ENCODE data around the gene NWD2.

NWD2 gene

GRCh38 chr4:37367901-37368300 is 123.4 kb downstream of the NWD2 start:
- no peaks in the 10 kb centered on the region for H3K36me3 ChIP-seq (ENCODE audit: control insufficient read depth, insufficient read depth, low read length)
- no peaks in the 10 kb centered on the region for H3K9me3 ChIP-seq (ENCODE audit: control insufficient read depth, insufficient read depth, low read length)
- H3K27ac ChIP-seq (ENCODE audit: low read depth, low read length): no peak overlapping the region
- H3K27me3 ChIP-seq (ENCODE audit: control insufficient read depth, insufficient read depth, low read length): no peaks in the 10 kb centered on the region
- no peak overlapping the region for H3K4me3 ChIP-seq (ENCODE audit: low read depth, low read length)
- H3K9ac ChIP-seq (ENCODE audit: low read depth, low read length): no peak overlapping the region
- no peaks in the 10 kb centered on the region for H3K4me1 ChIP-seq (ENCODE audit: control insufficient read depth, insufficient read depth, low read length)

DNA sequence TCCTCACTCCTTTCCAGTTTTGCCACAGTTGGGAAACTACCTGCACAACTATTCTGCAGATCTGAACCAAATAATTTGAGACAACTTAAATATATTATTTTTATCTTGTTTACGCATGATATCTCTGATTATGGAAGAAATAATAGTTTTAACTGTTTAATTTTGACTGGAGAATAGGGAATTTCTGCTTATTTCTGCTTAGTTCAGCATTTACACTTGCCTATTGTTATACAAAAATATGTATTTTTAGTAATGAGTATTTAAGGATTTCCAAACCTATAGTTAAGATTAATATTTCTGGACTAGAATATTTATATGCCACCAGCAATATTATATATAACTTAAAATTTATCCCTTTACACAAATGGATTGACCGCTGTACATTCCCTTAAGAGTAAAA is 125.5 kb downstream of the NWD2 start:
- Histone ChIP-seq H3K27me3 (ENCODE audit: control insufficient read depth, insufficient read depth, low read length) (no peaks in the 10 kb centered on the region), H3K9ac (ENCODE audit: low read depth, low read length) (no peak overlapping the region), H3K36me3 (ENCODE audit: control insufficient read depth, insufficient read depth, low read length) (no peaks in the 10 kb centered on the region), H3K4me1 (ENCODE audit: control insufficient read depth, insufficient read depth, low read length) (no peaks in the 10 kb centered on the region), H3K4me3 (ENCODE audit: low read depth, low read length) (no peak overlapping the region), H3K27ac (ENCODE audit: low read depth, low read length) (no peak overlapping the region), H3K9me3 (ENCODE audit: control insufficient read depth, insufficient read depth, low read length) (no peaks in the 10 kb centered on the region)

GRCh38 chr4:37381040-37381668 is 136.6 kb downstream of the NWD2 start:
- H3K36me3 ChIP-seq (ENCODE audit: control insufficient read depth, insufficient read depth, low read length): no peaks in the 10 kb centered on the region
- H3K4me1 ChIP-seq (ENCODE audit: control insufficient read depth, insufficient read depth, low read length): no peaks in the 10 kb centered on the region
- no peak overlapping the region for H3K9ac ChIP-seq (ENCODE audit: low read depth, low read length)
- no peaks in the 10 kb centered on the region for H3K27me3 ChIP-seq (ENCODE audit: control insufficient read depth, insufficient read depth, low read length)
- H3K4me3 ChIP-seq (ENCODE audit: low read depth, low read length): no peak overlapping the region
- no peak overlapping the region for H3K27ac ChIP-seq (ENCODE audit: low read depth, low read length)
- no peaks in the 10 kb centered on the region for H3K9me3 ChIP-seq (ENCODE audit: control insufficient read depth, insufficient read depth, low read length)

GRCh38 chr4:37383579-37384229 is 139.2 kb downstream of the NWD2 start:
- Histone ChIP-seq H3K9ac (ENCODE audit: low read depth, low read length) (no peak overlapping the region), H3K27me3 (ENCODE audit: control insufficient read depth, insufficient read depth, low read length) (no peaks in the 10 kb centered on the region), H3K9me3 (ENCODE audit: control insufficient read depth, insufficient read depth, low read length) (no peaks in the 10 kb centered on the region), H3K36me3 (ENCODE audit: control insufficient read depth, insufficient read depth, low read length) (no peaks in the 10 kb centered on the region), H3K4me3 (ENCODE audit: low read depth, low read length) (no peak overlapping the region), H3K4me1 (ENCODE audit: control insufficient read depth, insufficient read depth, low read length) (peaks cover 2% of the 10 kb centered on the region), H3K27ac (ENCODE audit: low read depth, low read length) (no peak overlapping the region)

GRCh38 chr4:37385424-37385823 is 140.9 kb downstream of the NWD2 start:
- Histone ChIP-seq H3K27ac (ENCODE audit: low read depth, low read length) (no peak overlapping the region), H3K4me1 (ENCODE audit: control insufficient read depth, insufficient read depth, low read length) (peaks cover 12% of the 10 kb centered on the region), H3K36me3 (ENCODE audit: control insufficient read depth, insufficient read depth, low read length) (no peaks in the 10 kb centered on the region), H3K27me3 (ENCODE audit: control insufficient read depth, insufficient read depth, low read length) (no peaks in the 10 kb centered on the region), H3K9ac (ENCODE audit: low read depth, low read length) (no peak overlapping the region), H3K4me3 (ENCODE audit: low read depth, low read length) (no peak overlapping the region), H3K9me3 (ENCODE audit: control insufficient read depth, insufficient read depth, low read length) (no peaks in the 10 kb centered on the region)

DNA sequence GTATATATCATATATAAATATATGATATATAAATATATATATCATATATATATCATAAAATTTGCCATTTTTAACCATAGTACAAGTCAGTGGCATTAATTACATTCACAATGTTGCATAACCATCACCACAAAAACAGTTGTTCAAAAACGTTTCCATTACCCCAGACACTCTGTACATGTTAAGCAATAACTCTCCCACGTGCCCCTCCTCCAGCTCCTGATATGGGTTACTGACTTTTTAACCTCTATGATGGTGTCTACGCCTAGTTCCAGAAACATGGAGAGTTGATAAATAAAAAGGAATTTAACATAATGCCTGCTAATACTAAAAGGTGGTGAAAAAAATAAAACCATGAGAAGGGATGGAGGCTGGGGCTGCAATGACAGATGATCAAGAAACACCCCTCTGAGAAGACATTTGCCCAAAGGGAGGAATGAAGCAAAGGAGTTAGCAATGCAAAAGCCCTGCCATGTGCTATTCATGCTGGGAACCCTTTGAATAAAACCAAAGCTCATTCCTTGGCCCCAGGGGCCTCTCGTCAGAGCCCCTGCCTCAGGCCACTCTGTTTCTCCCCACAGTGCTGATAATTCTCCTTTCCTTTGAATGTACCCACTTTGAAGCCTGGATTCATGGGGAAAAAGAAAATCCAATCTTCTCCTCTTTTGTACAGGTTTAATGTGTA is 144.3 kb downstream of the NWD2 start:
- Histone ChIP-seq H3K9ac (ENCODE audit: low read depth, low read length) (no peak overlapping the region), H3K9me3 (ENCODE audit: control insufficient read depth, insufficient read depth, low read length) (no peaks in the 10 kb centered on the region), H3K4me3 (ENCODE audit: low read depth, low read length) (no peak overlapping the region), H3K36me3 (ENCODE audit: control insufficient read depth, insufficient read depth, low read length) (no peaks in the 10 kb centered on the region), H3K4me1 (ENCODE audit: control insufficient read depth, insufficient read depth, low read length) (peaks cover 12% of the 10 kb centered on the region), H3K27me3 (ENCODE audit: control insufficient read depth, insufficient read depth, low read length) (no peaks in the 10 kb centered on the region), H3K27ac (ENCODE audit: low read depth, low read length) (peak overlapping the region; percentile 66)

DNA sequence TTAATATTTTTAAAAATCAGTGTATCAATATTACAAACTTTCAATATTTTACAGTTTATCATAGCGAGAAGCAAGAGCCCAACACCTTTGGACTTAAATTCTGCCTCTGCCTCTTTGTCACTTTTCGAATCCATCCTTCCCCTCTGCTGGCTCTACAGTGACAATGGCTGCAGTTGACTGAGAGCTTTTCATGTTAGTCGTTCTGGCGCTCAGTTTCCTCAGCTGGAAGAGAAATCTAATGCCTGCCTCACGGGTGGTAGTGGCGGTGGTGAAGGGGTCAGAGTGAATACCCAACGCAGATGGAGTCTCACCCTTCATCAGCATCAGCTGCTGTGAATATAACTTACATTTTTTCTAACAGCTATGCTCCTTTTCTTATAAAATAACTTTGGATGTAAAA is 144.8 kb downstream of the NWD2 start:
- Histone ChIP-seq H3K27ac (ENCODE audit: low read depth, low read length) (peak overlapping the region; percentile 66), H3K9ac (ENCODE audit: low read depth, low read length) (no peak overlapping the region), H3K27me3 (ENCODE audit: control insufficient read depth, insufficient read depth, low read length) (no peaks in the 10 kb centered on the region), H3K9me3 (ENCODE audit: control insufficient read depth, insufficient read depth, low read length) (no peaks in the 10 kb centered on the region), H3K36me3 (ENCODE audit: control insufficient read depth, insufficient read depth, low read length) (no peaks in the 10 kb centered on the region), H3K4me3 (ENCODE audit: low read depth, low read length) (no peak overlapping the region), H3K4me1 (ENCODE audit: control insufficient read depth, insufficient read depth, low read length) (peaks cover 12% of the 10 kb centered on the region)

DNA sequence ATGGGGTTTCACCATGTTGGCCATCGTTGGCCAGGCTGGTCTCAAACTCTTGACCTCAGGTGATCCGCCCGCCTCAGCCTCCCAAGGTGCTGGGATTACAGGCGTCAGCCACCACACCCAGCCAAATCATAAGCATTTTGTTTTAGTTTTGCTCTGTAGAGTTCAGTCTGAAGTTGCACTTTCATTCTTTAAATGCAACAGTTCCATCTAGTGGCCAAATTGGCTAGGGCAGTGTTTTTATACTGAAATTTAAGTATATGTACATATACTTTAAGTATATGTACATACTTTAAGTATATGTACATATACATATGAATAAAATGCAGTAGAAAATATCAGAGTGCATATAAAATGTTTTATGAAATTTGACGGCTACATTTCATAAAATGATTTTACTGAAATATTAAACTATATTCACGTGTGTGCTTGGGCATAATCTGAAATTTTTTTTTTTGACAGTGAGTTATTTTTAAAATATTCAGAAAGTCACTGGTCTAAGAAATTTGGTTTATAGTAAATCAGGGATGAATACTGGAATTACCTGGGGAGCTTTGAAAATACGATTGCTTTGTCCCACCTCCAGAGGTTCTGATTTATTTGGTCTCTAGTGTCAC is 145.5 kb downstream of the NWD2 start:
- H3K27me3 ChIP-seq (ENCODE audit: control insufficient read depth, insufficient read depth, low read length): no peaks in the 10 kb centered on the region
- H3K9me3 ChIP-seq (ENCODE audit: control insufficient read depth, insufficient read depth, low read length): no peaks in the 10 kb centered on the region
- no peak overlapping the region for H3K27ac ChIP-seq (ENCODE audit: low read depth, low read length)
- peaks cover 12% of the 10 kb centered on the region for H3K4me1 ChIP-seq (ENCODE audit: control insufficient read depth, insufficient read depth, low read length)
- no peak overlapping the region for H3K9ac ChIP-seq (ENCODE audit: low read depth, low read length)
- no peak overlapping the region for H3K4me3 ChIP-seq (ENCODE audit: low read depth, low read length)
- no peaks in the 10 kb centered on the region for H3K36me3 ChIP-seq (ENCODE audit: control insufficient read depth, insufficient read depth, low read length)

DNA sequence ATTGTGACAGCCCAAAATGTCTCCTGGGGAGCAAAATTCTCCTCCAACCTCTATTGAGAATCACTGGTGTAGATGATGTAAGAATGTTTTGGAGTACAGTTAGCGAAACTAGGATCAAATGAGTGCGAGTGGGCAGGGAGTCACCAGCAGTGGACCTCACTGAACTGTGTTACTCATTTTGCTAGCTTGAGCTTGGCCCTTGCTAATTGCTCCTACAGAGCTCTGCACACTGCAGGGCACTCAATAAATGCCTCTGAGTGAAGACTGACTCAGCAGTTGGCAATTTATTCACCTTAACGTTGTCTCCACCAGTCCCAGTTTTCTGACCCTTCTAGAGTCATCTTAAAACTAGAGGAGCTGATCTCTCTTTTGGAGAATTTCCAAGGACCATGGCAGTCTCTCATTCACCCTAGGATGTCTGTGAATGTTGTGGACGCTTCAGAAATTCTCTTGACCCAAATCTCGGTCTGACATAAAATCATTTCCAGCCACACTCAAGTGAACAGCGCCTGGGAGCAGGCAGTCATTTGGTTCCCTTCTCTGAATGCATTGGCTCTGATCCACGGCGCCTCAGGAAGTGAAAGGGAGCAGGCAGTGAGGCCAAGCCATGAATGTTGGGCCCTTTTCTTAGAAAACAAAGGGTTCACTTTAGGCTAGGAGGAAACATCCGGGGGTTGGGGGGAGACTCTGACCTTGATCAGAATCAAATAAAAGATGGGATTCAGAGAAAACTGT is 148.1 kb downstream of the NWD2 start:
- no peaks in the 10 kb centered on the region for H3K36me3 ChIP-seq (ENCODE audit: control insufficient read depth, insufficient read depth, low read length)
- H3K27ac ChIP-seq (ENCODE audit: low read depth, low read length): no peak overlapping the region
- H3K9ac ChIP-seq (ENCODE audit: low read depth, low read length): no peak overlapping the region
- no peaks in the 10 kb centered on the region for H3K27me3 ChIP-seq (ENCODE audit: control insufficient read depth, insufficient read depth, low read length)
- H3K4me1 ChIP-seq (ENCODE audit: control insufficient read depth, insufficient read depth, low read length): peaks cover 12% of the 10 kb centered on the region
- H3K4me3 ChIP-seq (ENCODE audit: low read depth, low read length): no peak overlapping the region
- no peaks in the 10 kb centered on the region for H3K9me3 ChIP-seq (ENCODE audit: control insufficient read depth, insufficient read depth, low read length)

DNA sequence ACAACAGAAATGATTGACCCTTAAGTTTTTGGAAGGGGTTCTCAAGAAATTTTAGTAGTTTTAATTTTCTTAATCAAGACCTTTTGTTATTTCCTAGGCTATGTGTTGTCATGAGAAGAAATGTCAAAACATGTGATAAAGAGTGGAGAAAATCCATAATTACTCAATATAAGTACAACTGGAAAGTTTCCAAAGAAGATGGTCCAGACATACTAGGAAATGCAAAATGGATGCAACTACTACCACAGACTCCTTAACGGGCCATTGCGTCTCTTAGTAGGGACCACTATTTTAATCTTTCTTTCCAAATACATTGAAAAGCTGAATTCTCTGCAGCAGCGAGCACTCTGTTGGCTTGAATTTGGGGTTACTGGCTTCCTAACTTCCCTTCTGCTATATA is 148.8 kb downstream of the NWD2 start:
- H3K9me3 ChIP-seq (ENCODE audit: control insufficient read depth, insufficient read depth, low read length): no peaks in the 10 kb centered on the region
- no peak overlapping the region for H3K4me3 ChIP-seq (ENCODE audit: low read depth, low read length)
- H3K27me3 ChIP-seq (ENCODE audit: control insufficient read depth, insufficient read depth, low read length): no peaks in the 10 kb centered on the region
- H3K9ac ChIP-seq (ENCODE audit: low read depth, low read length): no peak overlapping the region
- no peak overlapping the region for H3K27ac ChIP-seq (ENCODE audit: low read depth, low read length)
- peaks cover 12% of the 10 kb centered on the region for H3K4me1 ChIP-seq (ENCODE audit: control insufficient read depth, insufficient read depth, low read length)
- H3K36me3 ChIP-seq (ENCODE audit: control insufficient read depth, insufficient read depth, low read length): no peaks in the 10 kb centered on the region
